Transverse colon (tissue), 4 donors: Measurements from ENCODE around the gene MSMO1.

Experiments
- CTCF ChIP-seq, 5 experiments: fragments of 200-600 bp in 3 of 5; fragments of 450-650 bp in 2 of 5; sonication (generic) in 3 of 5; IDR thresholded peaks; 1 replicate in 2 of 5; 2 replicates in 3 of 5; pipeline ENCODE4 v1.5.1; 2016 to 2017; ENCODE audit warnings: antibody characterized with exemption in 5 of 5, inconsistent platforms in 3 of 5, mild to moderate bottlenecking in 2 of 5, moderate library complexity in 1 of 5
- EP300 ChIP-seq: sonication (generic); formaldehyde crosslinking; IDR thresholded peaks from one replicate; pipeline ENCODE4 v1.6.1; 2017; ENCODE audit warnings: antibody characterized with exemption, low read depth
- POLR2A ChIP-seq: fragments of 450-650 bp; IDR thresholded peaks from one replicate; pipeline ENCODE4 v1.6.1; 2016; ENCODE audit warnings: antibody characterized with exemption, mild to moderate bottlenecking, moderate library complexity
- POLR2AphosphoS5 ChIP-seq, 3 donors: sonication (generic); formaldehyde crosslinking; IDR thresholded peaks; one replicate each; pipeline ENCODE4 v1.6.1; 2016; ENCODE audit warnings: antibody characterized with exemption in 3 of 3

GRCh38 chr4:165331823-165332222 is 4.4 kb downstream of the MSMO1 start:
- no peak for TF ChIP-seq POLR2A
- TF ChIP-seq CTCF (IDR thresholded peaks at IDR 0.05): no peak
- TF ChIP-seq EP300: no peak
- TF ChIP-seq POLR2AphosphoS5 (IDR thresholded peaks at IDR 0.05): no peak
